Measurements from ENCODE around the gene NEURL2.

The NEURL2 gene

GRCh38 chr20:45888681-45889080 lies 2.3 kb downstream of the NEURL2 start:
- TF ChIP-seq CTCF (IDR thresholded peaks at IDR 0.05; ENCODE audit: low read depth, low read length), result no peak
- H3K4me3 ChIP-seq (ENCODE audit: low read depth, low read length), result no peak overlapping the region

- no peak within 1 kb of the TSS for H3K4me3 ChIP-seq (ENCODE audit: low read depth, low read length)
- TF ChIP-seq CTCF (IDR thresholded peaks at IDR 0.05; ENCODE audit: low read depth, low read length), result no peak
These were observed 3.7 kb downstream of the NEURL2 start, which contains the start of gene SPATA25 for GRCh38 chr20:45887346-45887715. SPATA25 (minus strand) TSS chr20:45887622; CDS start chr20:45887590, 32 bp downstream.

- no peak for TF ChIP-seq CTCF (IDR thresholded peaks at IDR 0.05; ENCODE audit: low read depth, low read length)
- H3K4me3 ChIP-seq (ENCODE audit: low read depth, low read length), result no peak overlapping the region
These were observed 4.2 kb downstream of the NEURL2 start for GRCh38 chr20:45886590-45887345.

- H3K4me3 ChIP-seq (ENCODE audit: low read depth, low read length), result no peak overlapping the region
- no peak for TF ChIP-seq CTCF (IDR thresholded peaks at IDR 0.05; ENCODE audit: low read depth, low read length)
These were observed 7.9 kb downstream of the NEURL2 start for GRCh38 chr20:45883100-45883469.

- no peak for TF ChIP-seq CTCF (IDR thresholded peaks at IDR 0.05; ENCODE audit: low read depth, low read length)
- no peak overlapping the region for H3K4me3 ChIP-seq (ENCODE audit: low read depth, low read length)
These were observed 8.4 kb downstream of the NEURL2 start for GRCh38 chr20:45882469-45883099.

- H3K4me3 ChIP-seq (ENCODE audit: low read depth, low read length), result peak within 1 kb of the TSS; percentile 82
- TF ChIP-seq CTCF (IDR thresholded peaks at IDR 0.05; ENCODE audit: low read depth, low read length), result no peak
These were observed 9.8 kb downstream of the NEURL2 start, which contains the start of gene ZSWIM1 for GRCh38 chr20:45880988-45881788. ZSWIM1 (plus strand) TSS chr20:45881227; CDS start chr20:45882593, 1,366 bp downstream.
